Measurements from ENCODE around the gene GALNT18. TPM values are rescaled to one million over a fixed set of nuclear protein-coding genes. Genes with fewer than 3 reads are reported as not detected.

Gene GALNT18
- total and polyA plus RNA-seq, 2 experiments from 2014 or later = 4.3 to 10.8 TPM

- H3K9me3 Mint-ChIP-seq = no peaks in the 10 kb centered on the region; the same call in 2 of the 3 replicates
Observed at GRCh38 chr11:11439591-11439990, 182.2 kb downstream of the GALNT18 start.

More at GRCh38 chr11:11439591-11439990, 182.2 kb downstream of the GALNT18 start:
- Mint-ChIP-seq H3K36me3 (ENCODE audit: low read depth) (no peaks in the 10 kb centered on the region; the same call in 2 of the 3 replicates), H3K27me3 (ENCODE audit: insufficient read depth, low read depth, poor library complexity) (peaks cover 2% of the 10 kb centered on the region), H3K27ac (no peak overlapping the region), H3K4me1 (peaks cover 9% of the 10 kb centered on the region), H3K4me3 (no peak overlapping the region)
- H3K4me2 ChIP-seq = no peak overlapping the region
- TF ChIP-seq REST (IDR thresholded peaks at IDR 0.05; ENCODE audit: unreplicated experiment) = no peak
- TF ChIP-seq CTCF (conservative IDR thresholded peaks at IDR 0.05; ENCODE audit: low read depth in 2 of 2) = no peak
- no peak for TF ChIP-seq STAT1 (IDR thresholded peaks at IDR 0.05; ENCODE audit: unreplicated experiment)
- no peak for TF ChIP-seq POLR2AphosphoS5 (IDR thresholded peaks at IDR 0.05; ENCODE audit: low read depth)
- TF ChIP-seq ZNF331 (CRISPR knock-in tag; IDR thresholded peaks at IDR 0.05; ENCODE audit: low read depth) = no peak
- TF ChIP-seq ZNF114 (CRISPR knock-in tag; IDR thresholded peaks at IDR 0.05) = no peak
- TF ChIP-seq ETS1 (IDR thresholded peaks at IDR 0.05) = no peak
- TF ChIP-seq CREB1 (CRISPR knock-in tag; IDR thresholded peaks at IDR 0.05; ENCODE audit: low read depth) = no peak
- TF ChIP-seq JUNB (IDR thresholded peaks at IDR 0.05; ENCODE audit: unreplicated experiment) = no peak
- no peak for TF ChIP-seq EZH2 (IDR thresholded peaks at IDR 0.05; ENCODE audit: low read depth, unreplicated experiment)
- no peak for TF ChIP-seq ZNF462 (CRISPR knock-in tag; IDR thresholded peaks at IDR 0.05)
- no peak for TF ChIP-seq EZH2phosphoT487 (IDR thresholded peaks at IDR 0.05; ENCODE audit: unreplicated experiment)
- no peak for TF ChIP-seq NANOG (IDR thresholded peaks at IDR 0.05; ENCODE audit: borderline replicate concordance)
- H3F3A ChIP-seq (replicated peaks; ENCODE audit: low read depth) = no peaks in the 10 kb centered on the region
- ATAC-seq = no peak
- no peak overlapping the region for H3K27ac ChIP-seq (ENCODE audit: low read depth)
- H3K36me3 ChIP-seq (ENCODE audit: insufficient read depth) = no peaks in the 10 kb centered on the region
- H4K20me1 ChIP-seq (replicated peaks; ENCODE audit: insufficient read depth) = no peaks in the 10 kb centered on the region
- no peaks in the 10 kb centered on the region for H3K9me2 ChIP-seq (ENCODE audit: insufficient read depth)
- H3K27me3 ChIP-seq (ENCODE audit: insufficient read depth) = no peaks in the 10 kb centered on the region
- no peak for DNase-seq (ENCODE audit: low spot score)
- no peak overlapping the region for H3K4me3 ChIP-seq
- no peaks in the 10 kb centered on the region for H3K4me1 ChIP-seq (ENCODE audit: insufficient read depth)
- H3K79me2 ChIP-seq (replicated peaks; ENCODE audit: insufficient read depth) = no peaks in the 10 kb centered on the region
- no peak overlapping the region for H2AFZ ChIP-seq
